Measurements from ENCODE around the gene MAP4K4.
"Not testable (repeated sequence)": the region's sequence is repeated elsewhere in the genome, so short reads cannot be mapped to it uniquely, and the experiment has no call there.

MAP4K4 gene

DNA sequence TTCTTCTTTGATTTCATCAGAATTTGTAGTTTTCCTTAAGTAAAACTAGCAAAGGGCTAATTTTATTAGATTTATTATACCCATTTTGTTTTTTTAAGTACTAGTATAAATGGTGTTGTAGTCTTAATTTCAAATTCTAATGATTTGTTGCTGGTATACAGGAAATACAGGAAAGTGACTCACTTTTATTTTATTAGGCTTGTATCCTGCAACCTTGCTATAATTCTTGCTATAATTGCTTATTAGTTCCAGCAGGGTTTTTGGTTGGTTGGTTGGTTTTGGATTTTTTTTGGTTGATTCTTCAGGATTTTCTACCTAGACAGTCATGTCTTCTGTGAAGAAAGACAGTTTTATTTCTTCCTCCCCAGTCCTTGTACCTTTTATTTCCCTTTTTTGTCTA, 183.6 kb downstream of the MAP4K4 start:
- no peak for DNase-seq

DNA sequence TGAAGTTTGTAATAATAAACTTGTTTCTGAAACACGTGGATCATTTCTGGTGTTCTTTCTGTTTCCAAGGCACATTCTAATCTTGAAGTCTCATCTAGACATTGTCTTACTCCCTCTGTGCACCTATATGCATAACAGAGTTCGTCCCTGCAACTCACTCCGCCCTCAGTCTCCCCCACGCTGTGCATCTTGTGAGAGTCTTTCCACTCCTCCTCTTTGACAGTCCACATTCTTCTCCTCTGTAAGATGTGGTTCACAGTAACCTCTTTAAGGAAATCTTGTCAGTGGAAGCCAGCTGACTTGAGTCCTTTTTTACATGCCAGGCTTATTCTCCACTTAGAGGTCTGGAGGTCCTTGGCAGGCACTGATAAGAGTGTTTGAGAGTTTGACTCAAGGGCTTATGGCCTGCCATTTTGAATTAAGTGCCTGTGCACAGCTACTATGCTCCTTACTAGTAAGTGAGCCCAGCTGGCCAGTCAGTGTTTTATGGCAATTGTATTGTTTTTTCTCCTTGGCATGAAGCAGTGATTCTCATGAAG, 185.3 kb downstream of the MAP4K4 start:
- no peak for DNase-seq

DNA sequence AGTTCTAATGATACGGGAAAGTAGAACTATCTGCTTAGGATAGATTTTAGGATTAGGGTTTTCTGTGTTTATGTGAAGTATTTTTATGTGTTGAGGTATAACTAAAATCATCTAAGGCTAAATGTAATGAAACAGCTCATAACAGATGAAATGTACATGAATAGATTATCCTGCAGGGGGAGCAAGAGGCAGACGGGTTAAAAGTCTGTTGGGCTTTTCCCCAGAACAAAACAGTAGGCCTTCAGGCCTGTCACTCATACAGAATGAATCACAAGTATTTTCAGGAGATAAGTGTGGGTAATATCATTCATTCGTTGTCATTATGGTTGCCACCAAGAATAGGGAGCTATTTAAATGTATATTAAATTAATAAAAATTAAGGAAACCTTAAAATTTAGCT, 186.4 kb downstream of the MAP4K4 start:
- peak in 2 of 6 experiments; percentile 29 to 50 for DNase-seq

DNA sequence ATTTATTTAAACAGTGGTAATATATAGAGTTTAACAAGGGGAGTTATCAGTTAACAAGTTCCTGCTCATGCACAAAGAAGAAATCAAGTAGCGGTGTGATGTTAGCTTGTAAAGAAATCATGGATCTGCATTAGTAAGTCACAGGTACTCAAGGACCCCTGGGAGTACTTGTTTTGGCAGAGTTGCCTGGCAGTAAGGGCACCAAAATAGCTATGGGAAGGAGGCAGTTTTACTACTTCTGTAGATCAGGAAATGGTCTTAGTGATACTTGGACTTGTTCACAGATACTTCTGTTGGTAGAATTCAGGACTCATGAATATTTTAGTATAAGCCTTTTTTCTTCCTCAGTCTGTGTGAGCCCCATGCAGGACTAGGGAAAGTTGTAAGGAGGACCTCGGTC, 186.9 kb downstream of the MAP4K4 start:
- DNase-seq: no peak

DNA sequence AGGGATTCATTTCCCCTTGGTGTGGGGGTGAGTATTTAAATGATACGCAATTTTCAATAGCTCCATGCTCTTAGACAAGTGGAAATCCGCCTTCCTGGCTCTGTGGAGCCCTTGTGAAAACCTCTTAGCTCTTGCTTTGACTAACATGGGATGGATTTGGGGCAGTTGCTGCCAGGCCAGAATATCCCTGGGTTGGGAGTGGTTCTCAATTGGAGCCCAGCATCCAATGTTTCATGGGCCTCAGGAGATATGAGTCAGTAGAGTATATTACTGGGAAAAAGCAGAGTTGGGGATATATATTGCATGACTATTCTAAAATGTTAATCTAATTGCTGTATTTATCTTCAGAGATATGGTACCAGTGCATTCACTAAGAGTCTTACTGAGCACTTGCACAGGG, 189.8 kb downstream of the MAP4K4 start:
- DNase-seq: no peak

- DNase-seq: no peak
Observed at GRCh38 chr2:101889460-101890098, 192.1 kb downstream of the MAP4K4 start.

DNA sequence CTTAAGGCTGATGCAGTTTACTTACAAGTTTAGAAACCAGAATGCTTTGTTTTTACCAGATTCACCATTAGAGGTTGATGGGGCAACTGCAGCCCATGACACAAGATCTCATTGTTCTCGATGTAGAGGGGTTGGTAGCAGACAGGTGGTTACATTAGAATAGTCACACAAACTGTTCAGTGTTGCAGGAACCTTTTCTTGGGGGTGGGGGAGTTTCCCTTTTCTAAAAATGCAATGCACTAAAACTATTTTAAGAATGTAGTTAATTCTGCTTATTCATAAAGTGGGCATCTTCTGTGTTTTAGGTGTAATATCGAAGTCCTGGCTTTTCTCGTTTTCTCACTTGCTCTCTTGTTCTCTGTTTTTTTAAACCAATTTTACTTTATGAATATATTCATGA, 194.9 kb downstream of the MAP4K4 start:
- DNase-seq: no peak

GRCh38 chr2:101893681-101894381, 196.3 kb downstream of the MAP4K4 start:
- DNase-seq: no peak

GRCh38 chr2:101895039-101895438, 197.5 kb downstream of the MAP4K4 start:
- no peak for DNase-seq

DNA sequence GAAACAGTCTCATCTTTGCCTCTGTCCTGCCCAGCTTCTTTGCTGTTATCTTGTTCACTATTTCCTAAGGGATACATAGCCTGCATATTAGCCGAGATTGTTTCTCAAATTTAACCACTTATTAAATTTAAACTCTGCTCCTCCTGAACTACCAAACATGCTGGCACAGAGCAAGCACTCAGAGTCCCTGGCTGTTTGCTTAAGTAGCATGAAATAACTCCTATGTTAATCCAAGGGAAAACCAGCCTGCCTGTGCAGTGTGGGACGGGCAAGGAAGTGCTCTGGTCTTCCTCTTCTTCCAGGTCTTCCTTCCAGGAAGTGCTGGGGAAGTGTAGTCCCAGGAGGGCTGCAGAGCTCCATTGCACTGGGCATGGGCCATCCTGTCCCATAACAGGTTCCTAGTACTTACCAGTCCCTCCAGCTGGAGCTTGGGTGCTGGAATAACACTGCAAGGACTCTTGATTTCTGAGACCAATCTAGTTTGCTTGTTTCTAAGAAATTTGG, 198.4 kb downstream of the MAP4K4 start:
- DNase-seq: no peak

DNA sequence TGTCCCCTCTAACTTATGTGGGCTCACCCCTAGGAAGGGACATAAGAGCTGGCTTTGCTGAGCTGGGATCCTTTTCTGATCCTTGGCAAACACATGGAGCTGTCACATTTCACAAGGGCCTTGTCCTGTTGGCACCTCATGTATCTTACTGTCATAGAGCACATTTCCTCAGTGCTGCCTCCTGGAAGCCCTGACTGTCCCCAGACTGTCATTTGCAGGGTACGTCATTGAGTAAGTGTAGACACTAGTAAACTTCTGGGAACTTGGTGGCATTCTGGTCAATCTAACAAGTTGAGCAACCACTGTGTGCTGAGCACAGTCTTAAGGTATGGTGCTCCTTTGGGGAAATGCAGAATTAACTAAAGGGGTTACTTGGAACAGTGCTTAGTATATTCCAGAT, 199.8 kb downstream of the MAP4K4 start:
- DNase-seq: no peak

DNA sequence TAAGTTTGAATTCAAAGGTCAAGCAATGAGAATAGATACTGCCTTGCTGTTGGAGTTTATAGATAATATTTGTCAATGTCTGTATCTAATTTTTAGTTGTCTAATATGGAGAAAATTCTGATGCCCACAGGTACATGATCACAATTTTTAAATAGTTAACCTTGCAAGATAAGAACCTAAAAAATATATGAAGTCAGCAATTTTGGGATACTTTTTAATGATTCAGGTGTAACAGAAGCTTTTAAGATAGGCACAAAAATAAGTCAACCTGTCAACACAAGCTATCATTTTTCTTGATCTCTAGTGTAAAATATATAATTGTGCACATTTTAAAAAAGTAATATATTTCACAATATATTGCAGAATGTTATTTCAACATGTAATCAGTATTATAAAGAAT, 201.8 kb downstream of the MAP4K4 start:
- DNase-seq: no peak

DNA sequence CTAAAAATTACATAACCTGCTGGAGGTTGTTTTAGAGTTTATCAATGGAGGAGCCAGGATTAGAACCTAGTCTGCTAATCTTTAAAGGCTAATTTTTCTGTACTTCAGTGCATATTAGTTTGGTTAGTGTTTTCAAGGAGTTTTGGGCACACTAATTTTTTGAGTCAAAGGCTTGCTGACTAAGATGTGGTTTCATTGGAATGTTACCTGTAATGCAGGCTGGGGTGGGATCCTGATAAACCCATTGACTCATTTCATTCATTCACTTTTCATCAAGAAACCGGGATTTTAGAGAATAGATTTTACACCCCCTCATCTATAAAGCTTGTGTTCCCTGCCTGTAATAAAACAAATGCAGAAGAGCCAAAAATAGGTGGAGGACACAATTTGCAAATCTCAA, 202.4 kb downstream of the MAP4K4 start:
- no peak for DNase-seq

DNA sequence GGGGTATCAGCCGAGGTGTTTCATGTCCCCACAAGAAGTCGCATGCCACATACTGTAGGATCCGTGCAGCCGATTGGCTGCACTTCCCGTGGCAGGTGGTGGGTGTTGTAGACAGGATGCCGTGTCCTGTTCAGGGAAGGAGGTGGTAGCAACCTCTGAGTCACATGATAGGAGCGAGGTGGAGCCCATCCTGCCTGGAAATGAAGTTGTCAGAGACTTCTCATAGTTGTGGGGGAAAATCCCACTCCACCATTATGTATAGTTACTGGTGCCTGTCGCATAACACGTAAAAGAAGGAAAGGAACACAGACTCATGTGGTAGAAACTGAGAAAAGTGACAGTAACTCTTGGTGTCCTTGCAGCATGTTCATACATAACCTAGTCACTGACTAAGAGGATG, 202.9 kb downstream of the MAP4K4 start:
- no peak for DNase-seq

- DNase-seq: no peak
Observed at GRCh38 chr2:101901241-101901640, 203.7 kb downstream of the MAP4K4 start.

- DNase-seq: no peak
Observed at GRCh38 chr2:101902169-101902568, 204.7 kb downstream of the MAP4K4 start.

GRCh38 chr2:101904916-101905315, 207.4 kb downstream of the MAP4K4 start:
- DNase-seq: no peak

- DNase-seq: no peak
Observed at GRCh38 chr2:101905746-101906336, 208.3 kb downstream of the MAP4K4 start.

GRCh38 chr2:101909760-101910159, 212.3 kb downstream of the MAP4K4 start:
- no peak for DNase-seq

DNA sequence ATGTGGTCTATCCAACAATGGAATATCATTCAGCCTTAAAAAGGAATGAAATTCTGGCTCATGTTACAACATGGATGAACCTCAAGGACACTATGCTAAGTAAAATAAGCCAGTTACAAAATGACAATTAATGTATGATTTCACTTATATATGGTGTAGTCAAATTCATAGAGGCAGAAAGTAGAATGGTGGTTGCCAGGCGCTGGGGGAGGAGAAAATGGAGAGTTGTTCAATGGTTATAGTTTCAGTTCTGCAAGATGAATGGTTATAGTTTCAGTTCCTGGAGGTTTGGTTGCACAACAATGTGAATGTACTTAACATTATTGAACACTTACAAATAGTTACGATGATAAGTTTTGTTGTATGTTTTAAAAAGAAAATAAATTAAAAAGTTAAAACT, 215.0 kb downstream of the MAP4K4 start:
- DNase-seq: no peak

- DNase-seq: no peak
Observed at GRCh38 chr2:101921319-101921952, 223.9 kb downstream of the MAP4K4 start.

- no peak for DNase-seq
Observed at GRCh38 chr2:101921953-101922325, 224.4 kb downstream of the MAP4K4 start.

- not testable (repeated sequence) for DNase-seq
Observed at GRCh38 chr2:101924311-101924710, 226.8 kb downstream of the MAP4K4 start.

DNA sequence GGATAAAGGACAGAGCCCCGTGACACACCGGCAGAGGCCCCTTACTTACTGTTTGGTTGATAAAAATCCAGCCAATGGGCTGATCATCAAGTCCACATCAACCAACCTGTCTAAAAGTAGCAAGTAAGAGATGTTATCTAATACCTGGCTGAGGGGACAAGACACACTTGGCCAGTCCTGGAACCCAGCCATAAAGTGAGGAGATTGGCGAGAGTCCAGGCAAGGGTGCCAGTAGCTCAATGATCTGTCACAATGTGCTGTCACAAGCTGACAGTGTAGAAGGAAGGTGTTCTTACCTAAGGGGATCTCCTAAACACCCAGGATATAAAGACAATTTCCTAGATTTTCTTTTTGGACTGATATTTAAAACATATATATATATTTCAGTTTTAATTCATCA, 232.5 kb downstream of the MAP4K4 start:
- DNase-seq: no peak
